ENCODE data around the gene AK5. TPM values are rescaled to one million over a fixed set of nuclear protein-coding genes. Genes with fewer than 3 reads are reported as not detected.

AK5 gene
- total RNA-seq, 2 donors from 2014 or later = 0.49 to 1.1 TPM

- Histone ChIP-seq H3K27me3 (no peaks in the 10 kb centered on the region), H3K9me3 (no peaks in the 10 kb centered on the region), H3K9ac (ENCODE audit: low read depth in 2 of 2, low read length in 2 of 2) (no peak overlapping the region), H3K36me3 (no peaks in the 10 kb centered on the region), H3K27ac (no peak overlapping the region), H3K4me1 (no peaks in the 10 kb centered on the region), H3K4me3 (no peak overlapping the region)
- no peak for DNase-seq
- intact Hi-C loops (cut with DNase I) = no loop called here
- no peak for TF ChIP-seq CTCF (IDR thresholded peaks at IDR 0.05)
Measured at GRCh38 chr1:77341195-77341594, 59.4 kb downstream of the AK5 start.

GRCh38 chr1:77342745-77343144, 60.9 kb downstream of the AK5 start:
- no peak for DNase-seq
- intact Hi-C loops (cut with DNase I) = no loop called here
- Histone ChIP-seq H3K9me3 (no peaks in the 10 kb centered on the region), H3K36me3 (no peaks in the 10 kb centered on the region), H3K4me1 (no peaks in the 10 kb centered on the region), H3K9ac (ENCODE audit: low read depth in 2 of 2, low read length in 2 of 2) (no peak overlapping the region), H3K27ac (no peak overlapping the region), H3K27me3 (no peaks in the 10 kb centered on the region), H3K4me3 (no peak overlapping the region)
- no peak for TF ChIP-seq CTCF (IDR thresholded peaks at IDR 0.05)

DNA sequence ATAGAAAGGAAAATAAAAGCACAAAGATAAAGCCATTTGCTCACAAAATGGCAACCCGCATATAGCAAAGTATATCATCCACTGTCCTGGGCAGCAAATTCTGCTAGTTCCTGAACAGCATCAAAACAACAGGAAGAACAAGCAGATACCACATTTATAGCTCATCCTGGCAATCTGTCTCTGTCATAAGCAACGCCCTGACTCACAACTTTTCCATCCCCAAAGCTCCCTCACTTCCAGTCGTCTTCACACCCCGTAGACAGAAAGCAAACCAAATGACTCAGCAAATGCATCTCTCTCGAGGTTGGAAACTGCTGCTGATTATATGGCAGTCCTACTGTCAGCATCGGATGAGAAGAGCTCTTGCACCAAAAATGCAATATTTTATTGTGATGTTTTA, 65.8 kb downstream of the AK5 start:
- intact Hi-C loops (cut with DNase I) = no loop called here
- no peak overlapping the region for H3K4me3 ChIP-seq
- no peak for DNase-seq
- no peak overlapping the region for H3K27ac ChIP-seq
- no peak overlapping the region for H3K9ac ChIP-seq (ENCODE audit: low read depth in 2 of 2, low read length in 2 of 2)
- H3K4me1 ChIP-seq = no peaks in the 10 kb centered on the region
- no peaks in the 10 kb centered on the region for H3K27me3 ChIP-seq
- H3K36me3 ChIP-seq = no peaks in the 10 kb centered on the region
- no peaks in the 10 kb centered on the region for H3K9me3 ChIP-seq
- no peak for TF ChIP-seq CTCF (IDR thresholded peaks at IDR 0.05)

- Histone ChIP-seq H3K9ac (ENCODE audit: low read depth in 2 of 2, low read length in 2 of 2) (no peak overlapping the region), H3K9me3 (no peaks in the 10 kb centered on the region), H3K27ac (no peak overlapping the region), H3K36me3 (no peaks in the 10 kb centered on the region), H3K4me3 (no peak overlapping the region), H3K27me3 (no peaks in the 10 kb centered on the region), H3K4me1 (no peaks in the 10 kb centered on the region)
- no peak for DNase-seq
- intact Hi-C loops (cut with DNase I) = no loop called here
- no peak for TF ChIP-seq CTCF (IDR thresholded peaks at IDR 0.05)
Measured at GRCh38 chr1:77348549-77348948, 66.7 kb downstream of the AK5 start.

GRCh38 chr1:77349275-77349674, 67.5 kb downstream of the AK5 start:
- no peak overlapping the region for H3K4me3 ChIP-seq
- H3K27ac ChIP-seq = no peak overlapping the region
- intact Hi-C loops (cut with DNase I) = no loop called here
- no peak overlapping the region for H3K9ac ChIP-seq (ENCODE audit: low read depth in 2 of 2, low read length in 2 of 2)
- DNase-seq = no peak
- H3K27me3 ChIP-seq = no peaks in the 10 kb centered on the region
- no peaks in the 10 kb centered on the region for H3K4me1 ChIP-seq
- no peak for TF ChIP-seq CTCF (IDR thresholded peaks at IDR 0.05)
- H3K36me3 ChIP-seq = no peaks in the 10 kb centered on the region
- no peaks in the 10 kb centered on the region for H3K9me3 ChIP-seq
